HCT116 (cell line): ENCODE results near the gene ADAM30. TPM values are rescaled to one million over a fixed set of nuclear protein-coding genes. Genes with fewer than 3 reads are reported as not detected.

Source experiments
- ATAC-seq: fragments of 200-7000 bp; cut with Tn5 transposase; 2 replicates; pipeline ENCODE4 v1.9.1; 2020; ENCODE audit warnings: mild to moderate bottlenecking, moderate library complexity
- BruUV-seq: library from RNA; stranded (reverse); fragments of 400-500 nt; replicated peaks from 2 replicates; lab custom pipeline; 2021; lab: Mats Ljungman, UMichigan
- CTCF ChIA-PET: fragments of 300-600 bp; sonication (Branson Sonifier 250); formaldehyde crosslinking; loops from one replicate; lab custom pipeline; 2021; ENCODE audit warnings: antibody characterized with exemption; lab: Charles Lee
- POLR2A ChIA-PET: fragments of 300-600, 350-600 bp; sonication (Branson Sonifier 250); formaldehyde crosslinking; loops from one replicate; lab custom pipeline; 2021; ENCODE audit warnings: antibody characterized with exemption; lab: Charles Lee
- RAD21 ChIA-PET, 2 experiments: fragments of 300-600 bp; sonication (Branson Sonifier 250); formaldehyde crosslinking; loops; one replicate each; lab custom pipeline; 2023; ENCODE audit warnings: low total read pairs in 2 of 2; ENCODE audit not compliant: uncharacterized antibody in 2 of 2, unreplicated experiment in 2 of 2, low non-redundant PET in 1 of 2; lab: Charles Lee
- DNase-seq: peaks from one replicate; pipeline ENCODE4 v3.0.0-alpha.2; 2010; ENCODE audit warnings: low read depth, low spot score
- H2AFZ ChIP-seq: fragments of 200-600 bp; shearing (Covaris generic), sonication (generic); 2 replicates; pipeline ENCODE4 v1.6.1; 2017; ENCODE audit warnings: low read depth, mixed run types, mixed read lengths, antibody characterized with exemption, low read length; ENCODE audit not compliant: poor library complexity, severe bottlenecking
- H3K27ac ChIP-seq: 2 replicates; pipeline ENCODE4 v1.5.1; 2012; ENCODE audit warnings: low read depth, low read length
- H3K27me3 ChIP-seq: fragments of 200-600 bp; sonication (generic); 2 replicates; pipeline ENCODE4 v1.6.1; 2016; ENCODE audit warnings: mixed run types, low read length, mixed read lengths; ENCODE audit not compliant: insufficient read depth
- H3K36me3 ChIP-seq, 2 experiments: fragments of 200-500 bp in 1 of 2; fragments of 200-600 bp in 1 of 2; sonication (Bioruptor generic) in 1 of 2; sonication (generic) in 1 of 2; 2 replicates each; pipeline versions ENCODE4 v1.5.1 to v1.6.1; 2014 to 2016; ENCODE audit warnings: low read length in 2 of 2, inconsistent platforms in 1 of 2, mixed read lengths in 1 of 2, mixed run types in 1 of 2; ENCODE audit not compliant: insufficient read depth in 2 of 2, control insufficient read depth in 1 of 2
- H3K4me1 ChIP-seq, 2 experiments: fragments of 200-600 bp in 1 of 2; sonication (generic) in 1 of 2; 2 replicates each; pipeline versions ENCODE4 v1.5.1 to v1.6.1; 2012 to 2017; ENCODE audit warnings: low read length in 2 of 2, inconsistent platforms in 1 of 2, mild to moderate bottlenecking in 1 of 2, mixed read lengths in 1 of 2, mixed run types in 1 of 2, moderate library complexity in 1 of 2; ENCODE audit not compliant: insufficient read depth in 2 of 2, control insufficient read depth in 1 of 2
- H3K4me2 ChIP-seq: fragments of 200-600 bp; sonication (generic); 2 replicates; pipeline ENCODE4 v1.6.1; 2017; ENCODE audit warnings: mixed run types, low read length, mixed read lengths
- H3K4me3 ChIP-seq, 2 experiments: fragments of 200-600 bp in 1 of 2; sonication (generic) in 1 of 2; replicated peaks in 1 of 2; 2 replicates each; pipeline ENCODE4 v1.5.1; 2011 to 2016; ENCODE audit warnings: low read length in 2 of 2, control low read depth in 1 of 2, low read depth in 1 of 2, mild to moderate bottlenecking in 1 of 2, mixed read lengths in 1 of 2, mixed run types in 1 of 2
- H3K79me2 ChIP-seq: fragments of 200-600 bp; sonication (generic); 2 replicates; pipeline ENCODE4 v1.6.1; 2017; ENCODE audit warnings: mild to moderate bottlenecking, mixed run types, low read length, moderate library complexity, mixed read lengths; ENCODE audit not compliant: insufficient read depth
- H3K9ac ChIP-seq: fragments of 200-600 bp; sonication (generic); 2 replicates; pipeline ENCODE4 v1.6.1; 2016; ENCODE audit warnings: low read length, mixed read lengths
- H3K9me2 ChIP-seq: fragments of 200-600 bp; sonication (generic), shearing (Covaris generic); 2 replicates; pipeline ENCODE4 v1.6.1; 2017; ENCODE audit warnings: mixed run types, mild to moderate bottlenecking, moderate library complexity; ENCODE audit not compliant: insufficient read depth
- H3K9me3 ChIP-seq, 2 experiments: fragments of 200-500 bp in 1 of 2; fragments of 200-600 bp in 1 of 2; sonication (Bioruptor generic) in 1 of 2; sonication (generic) in 1 of 2; 2 replicates each; pipeline ENCODE4 v1.6.1; 2014 to 2017; ENCODE audit warnings: low read length in 2 of 2, mixed read lengths in 2 of 2, inconsistent platforms in 1 of 2, low read depth in 1 of 2, mild to moderate bottlenecking in 1 of 2, mixed run types in 1 of 2, moderate library complexity in 1 of 2; ENCODE audit not compliant: control insufficient read depth in 1 of 2, insufficient read depth in 1 of 2
- H4K20me1 ChIP-seq: fragments of 200-600 bp; sonication (generic), shearing (Covaris generic); 2 replicates; pipeline ENCODE4 v1.6.1; 2017; ENCODE audit warnings: mixed run types, mild to moderate bottlenecking, moderate library complexity; ENCODE audit not compliant: insufficient read depth
- ATF3 ChIP-seq: IDR thresholded peaks from 2 replicates; pipeline ENCODE4 v1.6.1; 2012
- CBX3 ChIP-seq: IDR thresholded peaks from 2 replicates; pipeline ENCODE4 v1.6.1; 2012; ENCODE audit warnings: low read depth
- CEBPB ChIP-seq: IDR thresholded peaks from 2 replicates; pipeline ENCODE4 v1.6.1; 2012; ENCODE audit warnings: low read depth
- EGR1 ChIP-seq: IDR thresholded peaks from 2 replicates; pipeline ENCODE4 v1.6.1; 2012; ENCODE audit warnings: low read depth
- EZH2phosphoT487 ChIP-seq: fragments of 200-600 bp; IDR thresholded peaks from 2 replicates; pipeline ENCODE4 v1.6.1; 2018; ENCODE audit warnings: antibody characterized with exemption, borderline replicate concordance
- JUND ChIP-seq: IDR thresholded peaks from 2 replicates; pipeline ENCODE4 v1.6.1; 2012
- POLR2A ChIP-seq: IDR thresholded peaks from 2 replicates; pipeline ENCODE4 v1.7.0; 2011; ENCODE audit warnings: borderline replicate concordance; ENCODE audit not compliant: insufficient read depth, insufficient read length; ENCODE audit errors: extremely low read depth
- POLR2AphosphoS5 ChIP-seq: IDR thresholded peaks from 2 replicates; pipeline ENCODE4 v1.6.1; 2011; ENCODE audit warnings: mild to moderate bottlenecking, low read depth, low read length, moderate library complexity
- REST ChIP-seq: IDR thresholded peaks from 2 replicates; pipeline ENCODE4 v1.6.1; 2012; ENCODE audit warnings: low read depth
- SIN3A ChIP-seq: IDR thresholded peaks from 2 replicates; pipeline ENCODE4 v1.6.1; 2012; ENCODE audit warnings: low read depth
- TCF7L2 ChIP-seq: IDR thresholded peaks from 2 replicates; pipeline ENCODE4 v1.7.0; 2011; ENCODE audit warnings: borderline replicate concordance, inconsistent platforms; ENCODE audit not compliant: insufficient read depth, insufficient read length; ENCODE audit errors: extremely low read depth
- intact Hi-C: fragments of 100-400 bp; cut with micrococcal nuclease; formaldehyde crosslinking; loops from 2 replicates; pipeline ENCODE4 v1.10.0; 2022
- total RNA-seq: library from RNA; stranded (reverse); gene quantifications from one replicate; pipeline ENCODE4 v1.2.1, GENCODE V29; 2021; ENCODE audit not compliant: unreplicated experiment
- TF ChIP-seq, protein P1 (sequence below), 3 experiments: fragments of 200-600 bp in 1 of 3; sonication (generic) in 1 of 3; IDR thresholded peaks in 2 of 3; conservative IDR thresholded peaks in 1 of 3; 2 replicates each; pipeline ENCODE4 v1.5.1; 2012 to 2017; ENCODE audit warnings: low read depth in 2 of 3, low read length in 2 of 3, antibody characterized with exemption in 1 of 3, borderline replicate concordance in 1 of 3, control low read depth in 1 of 3, mild to moderate bottlenecking in 1 of 3, mixed read lengths in 1 of 3, mixed run types in 1 of 3, moderate library complexity in 1 of 3; ENCODE audit not compliant: insufficient read depth in 1 of 3
- TF ChIP-seq, protein P2 (sequence below): IDR thresholded peaks from 2 replicates; pipeline ENCODE4 v1.6.1; 2011; ENCODE audit warnings: mild to moderate bottlenecking, low read length, moderate library complexity; ENCODE audit not compliant: insufficient replicate concordance; ENCODE audit errors: extremely low read depth

Gene ADAM30
- total RNA-seq, 1 experiment from 2014 or later = not detected

DNA sequence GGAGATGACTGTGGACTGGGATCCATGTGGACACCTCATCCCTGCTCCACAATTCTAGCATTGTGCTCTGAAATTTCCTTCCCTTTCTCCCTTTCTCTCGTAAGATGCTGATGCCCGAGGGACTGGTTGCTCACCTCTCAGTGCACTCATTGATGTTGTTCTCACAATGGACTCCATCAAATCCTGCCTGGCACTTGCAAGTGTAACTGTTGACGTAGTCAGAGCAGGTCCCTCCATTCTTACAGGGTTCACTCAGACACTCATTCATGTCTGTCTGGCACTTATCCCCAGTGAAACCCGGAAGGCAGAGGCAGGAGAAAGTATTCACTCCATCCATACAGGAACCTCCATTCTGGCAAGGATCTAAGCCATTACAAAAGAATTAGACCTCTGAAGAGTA is 45.1 kb upstream of the ADAM30 start:
- Histone ChIP-seq H3K9ac (no peak overlapping the region), H3K4me3 (no peak overlapping the region), H2AFZ (no peak overlapping the region), H4K20me1 (no peaks in the 10 kb centered on the region), H3K79me2 (no peaks in the 10 kb centered on the region), H3K9me3 (no peaks in the 10 kb centered on the region), H3K27me3 (no peaks in the 10 kb centered on the region), H3K4me1 (no peaks in the 10 kb centered on the region), H3K27ac (no peak overlapping the region), H3K36me3 (peaks cover 0 to 20% of the 10 kb centered on the region in 2 experiments; a peak in 1 of 4 replicates), H3K9me2 (no peaks in the 10 kb centered on the region), H3K4me2 (no peak overlapping the region)
- DNase-seq (no peak), ATAC-seq (no peak)
- BruUV-seq = no TSS peak
- intact Hi-C loops = no loop called here
- CTCF ChIA-PET = no interaction called here
- no peak for TF ChIP-seq POLR2A
- TF ChIP-seq ATF3 = no peak
- TF ChIP-seq EGR1 = no peak
- no peak for TF ChIP-seq TCF7L2
- no peak for TF ChIP-seq CBX3
- TF ChIP-seq REST = no peak
- TF ChIP-seq, protein P1, sequence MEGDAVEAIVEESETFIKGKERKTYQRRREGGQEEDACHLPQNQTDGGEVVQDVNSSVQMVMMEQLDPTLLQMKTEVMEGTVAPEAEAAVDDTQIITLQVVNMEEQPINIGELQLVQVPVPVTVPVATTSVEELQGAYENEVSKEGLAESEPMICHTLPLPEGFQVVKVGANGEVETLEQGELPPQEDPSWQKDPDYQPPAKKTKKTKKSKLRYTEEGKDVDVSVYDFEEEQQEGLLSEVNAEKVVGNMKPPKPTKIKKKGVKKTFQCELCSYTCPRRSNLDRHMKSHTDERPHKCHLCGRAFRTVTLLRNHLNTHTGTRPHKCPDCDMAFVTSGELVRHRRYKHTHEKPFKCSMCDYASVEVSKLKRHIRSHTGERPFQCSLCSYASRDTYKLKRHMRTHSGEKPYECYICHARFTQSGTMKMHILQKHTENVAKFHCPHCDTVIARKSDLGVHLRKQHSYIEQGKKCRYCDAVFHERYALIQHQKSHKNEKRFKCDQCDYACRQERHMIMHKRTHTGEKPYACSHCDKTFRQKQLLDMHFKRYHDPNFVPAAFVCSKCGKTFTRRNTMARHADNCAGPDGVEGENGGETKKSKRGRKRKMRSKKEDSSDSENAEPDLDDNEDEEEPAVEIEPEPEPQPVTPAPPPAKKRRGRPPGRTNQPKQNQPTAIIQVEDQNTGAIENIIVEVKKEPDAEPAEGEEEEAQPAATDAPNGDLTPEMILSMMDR (IDR thresholded peaks at IDR 0.05 in 2 of 3, conservative IDR thresholded peaks at IDR 0.05 in 1 of 3; ENCODE audit: borderline replicate concordance in 1 of 3, insufficient read depth in 1 of 3, low read depth in 2 of 3, low read length in 2 of 3) = no peak
- TF ChIP-seq, protein P2, sequence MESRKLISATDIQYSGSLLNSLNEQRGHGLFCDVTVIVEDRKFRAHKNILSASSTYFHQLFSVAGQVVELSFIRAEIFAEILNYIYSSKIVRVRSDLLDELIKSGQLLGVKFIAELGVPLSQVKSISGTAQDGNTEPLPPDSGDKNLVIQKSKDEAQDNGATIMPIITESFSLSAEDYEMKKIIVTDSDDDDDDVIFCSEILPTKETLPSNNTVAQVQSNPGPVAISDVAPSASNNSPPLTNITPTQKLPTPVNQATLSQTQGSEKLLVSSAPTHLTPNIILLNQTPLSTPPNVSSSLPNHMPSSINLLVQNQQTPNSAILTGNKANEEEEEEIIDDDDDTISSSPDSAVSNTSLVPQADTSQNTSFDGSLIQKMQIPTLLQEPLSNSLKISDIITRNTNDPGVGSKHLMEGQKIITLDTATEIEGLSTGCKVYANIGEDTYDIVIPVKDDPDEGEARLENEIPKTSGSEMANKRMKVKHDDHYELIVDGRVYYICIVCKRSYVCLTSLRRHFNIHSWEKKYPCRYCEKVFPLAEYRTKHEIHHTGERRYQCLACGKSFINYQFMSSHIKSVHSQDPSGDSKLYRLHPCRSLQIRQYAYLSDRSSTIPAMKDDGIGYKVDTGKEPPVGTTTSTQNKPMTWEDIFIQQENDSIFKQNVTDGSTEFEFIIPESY = no peak
- TF ChIP-seq EZH2phosphoT487 = no peak
- TF ChIP-seq SIN3A = no peak
- TF ChIP-seq POLR2AphosphoS5 = no peak
- TF ChIP-seq CEBPB = no peak
- no peak for TF ChIP-seq JUND
- RAD21 ChIA-PET = no interaction called here
- POLR2A ChIA-PET = no interaction called here
